Brain microvascular endothelial cell (primary cell): ENCODE results near the gene AK9.

Source experiments
- DNase-seq: peaks from one replicate; pipeline ENCODE4 v3.0.0-alpha.2; 2020
- H3K27ac ChIP-seq: fragments of 250-450 bp; sonication (Bioruptor Pico); 2 replicates; pipeline ENCODE4 v1.5.1; 2020; ENCODE audit warnings: mild to moderate bottlenecking, moderate library complexity
- H3K27me3 ChIP-seq: fragments of 250-450 bp; sonication (Bioruptor Pico); replicated peaks from 2 replicates; pipeline ENCODE4 v1.5.1; 2020; ENCODE audit warnings: mild to moderate bottlenecking
- H3K36me3 ChIP-seq: fragments of 250-450 bp; sonication (Bioruptor Pico); replicated peaks from 2 replicates; pipeline ENCODE4 v1.5.1; 2020; ENCODE audit warnings: mild to moderate bottlenecking
- H3K4me3 ChIP-seq: 2 replicates; pipeline ENCODE4 v1.5.1; 2011; ENCODE audit warnings: low read depth, mild to moderate bottlenecking, control low read depth, low read length, moderate library complexity
- CTCF ChIP-seq: IDR thresholded peaks from 2 replicates; pipeline ENCODE4 v1.5.1; 2011; ENCODE audit warnings: low read depth, mild to moderate bottlenecking, moderate library complexity, low read length, control low read depth, inconsistent platforms; ENCODE audit errors: missing control alignments
- in situ Hi-C: cut with HindIII; loops from 2 replicates; pipeline ENCODE4 v1.10.0; 2017; ENCODE audit warnings: low sequenced_read_pairs, low pct_ligation_motif_present

AK9 gene

GRCh38 chr6:109471105-109471810 lies 219.7 kb downstream of the AK9 start:
- TF ChIP-seq CTCF = no peak
- Histone ChIP-seq H3K4me3 (no peak overlapping the region), H3K27ac (no peak overlapping the region), H3K27me3 (no peaks in the 10 kb centered on the region), H3K36me3 (peaks cover 42% of the 10 kb centered on the region)
- DNase-seq = no peak
- in situ Hi-C loops = no loop called here

GRCh38 chr6:109469591-109470189 lies 221.3 kb downstream of the AK9 start:
- Histone ChIP-seq H3K27ac (no peak overlapping the region), H3K36me3 (peaks cover 42% of the 10 kb centered on the region), H3K27me3 (no peaks in the 10 kb centered on the region), H3K4me3 (no peak overlapping the region)
- no peak for TF ChIP-seq CTCF
- no peak for DNase-seq
- in situ Hi-C loops = no loop called here

- in situ Hi-C loops = no loop called here
- DNase-seq = no peak
- Histone ChIP-seq H3K4me3 (no peak overlapping the region), H3K36me3 (peaks cover 47% of the 10 kb centered on the region), H3K27ac (no peak overlapping the region), H3K27me3 (no peaks in the 10 kb centered on the region)
- no peak for TF ChIP-seq CTCF
Observed at GRCh38 chr6:109467696-109468095, 223.3 kb downstream of the AK9 start.

- in situ Hi-C loops = no loop called here
- Histone ChIP-seq H3K27me3 (no peaks in the 10 kb centered on the region), H3K27ac (no peak overlapping the region), H3K36me3 (peaks cover 36% of the 10 kb centered on the region), H3K4me3 (no peak overlapping the region)
- no peak for DNase-seq
- no peak for TF ChIP-seq CTCF
Observed at GRCh38 chr6:109466212-109466923, 224.6 kb downstream of the AK9 start.

GRCh38 chr6:109465772-109466171 lies 225.2 kb downstream of the AK9 start:
- Histone ChIP-seq H3K27me3 (no peaks in the 10 kb centered on the region), H3K36me3 (peaks cover 36% of the 10 kb centered on the region), H3K4me3 (no peak overlapping the region), H3K27ac (no peak overlapping the region)
- in situ Hi-C loops = no loop called here
- TF ChIP-seq CTCF = no peak
- no peak for DNase-seq
